Panc1 (cell line): Measurements from ENCODE around the gene GALNTL6. TPM values are rescaled to one million over a fixed set of nuclear protein-coding genes. Genes with fewer than 3 reads are reported as not detected.

Source experiments
- ATAC-seq: fragments of 200-7000 bp; cut with Tn5 transposase; 2 replicates; pipeline ENCODE4 v1.9.1; 2020; ENCODE audit warnings: mild to moderate bottlenecking, moderate library complexity
- BruUV-seq: library from RNA; stranded (reverse); fragments of 400-500 nt; replicated peaks from 2 replicates; lab custom pipeline; 2021; lab: Mats Ljungman, UMichigan
- CTCF ChIA-PET: fragments of 300-600 bp; sonication (Branson Sonifier 250); formaldehyde crosslinking; loops from one replicate; lab custom pipeline; 2022; ENCODE audit warnings: antibody characterized with exemption; lab: Charles Lee
- POLR2A ChIA-PET: fragments of 300-600 bp; sonication (Branson Sonifier 250); formaldehyde crosslinking; loops from one replicate; lab custom pipeline; 2022; ENCODE audit warnings: antibody characterized with exemption; lab: Charles Lee
- DNase-seq: peaks from one replicate; pipeline ENCODE4 v3.0.0-alpha.2; 2010; ENCODE audit warnings: low read depth, low spot score
- H3K27ac ChIP-seq: 2 replicates; pipeline ENCODE4 v1.5.1; 2011; ENCODE audit warnings: mild to moderate bottlenecking, low read length, inconsistent platforms
- H3K27me3 ChIP-seq: fragments of 200-500 bp; sonication (Bioruptor generic); 2 replicates; pipeline ENCODE4 v1.6.0; 2014; ENCODE audit warnings: low read length, inconsistent platforms; ENCODE audit not compliant: control insufficient read depth, insufficient read depth
- H3K36me3 ChIP-seq: fragments of 200-500 bp; sonication (Bioruptor generic); 2 replicates; pipeline ENCODE4 v1.5.1; 2014; ENCODE audit warnings: inconsistent platforms, mild to moderate bottlenecking, low read length, moderate library complexity; ENCODE audit not compliant: control insufficient read depth, insufficient read depth
- H3K4me1 ChIP-seq: 2 replicates; pipeline ENCODE4 v1.5.1; 2011; ENCODE audit warnings: inconsistent platforms, mild to moderate bottlenecking, low read length, moderate library complexity; ENCODE audit not compliant: control insufficient read depth, insufficient read depth
- H3K4me3 ChIP-seq, 2 experiments: 2 replicates each; pipeline ENCODE4 v1.5.1; 2011 to 2012; ENCODE audit warnings: low read depth in 2 of 2, low read length in 2 of 2, mild to moderate bottlenecking in 2 of 2, inconsistent platforms in 1 of 2, moderate library complexity in 1 of 2
- H3K9me3 ChIP-seq: fragments of 200-500 bp; sonication (Bioruptor generic); 2 replicates; pipeline ENCODE4 v1.5.1; 2014; ENCODE audit warnings: low read depth, mild to moderate bottlenecking, inconsistent platforms, low read length, moderate library complexity; ENCODE audit not compliant: control insufficient read depth, insufficient read depth
- POLR2AphosphoS5 ChIP-seq: IDR thresholded peaks from 2 replicates; pipeline ENCODE4 v1.6.1; 2012; ENCODE audit warnings: mild to moderate bottlenecking, low read depth, low read length, moderate library complexity
- SIN3A ChIP-seq: IDR thresholded peaks from 2 replicates; pipeline ENCODE4 v1.6.1; 2012; ENCODE audit warnings: low read depth, mild to moderate bottlenecking, low read length, moderate library complexity, borderline replicate concordance; ENCODE audit not compliant: insufficient read depth
- TCF7L2 ChIP-seq: IDR thresholded peaks from 2 replicates; pipeline ENCODE4 v1.6.1; 2011; ENCODE audit warnings: mild to moderate bottlenecking, low read depth, low read length, inconsistent platforms
- in situ Hi-C: cut with HindIII; loops from 2 replicates; pipeline ENCODE4 v1.10.0; 2016; ENCODE audit warnings: low sequenced_read_pairs, low pct_unique_long_range_greater_than_20kb
- intact Hi-C: fragments of 100-400 bp; cut with micrococcal nuclease; formaldehyde crosslinking; loops from one replicate; pipeline ENCODE4 v1.10.0; 2022; ENCODE audit not compliant: unreplicated experiment
- total RNA-seq: library from RNA; stranded (reverse); gene quantifications from one replicate; pipeline ENCODE4 v1.2.1, GENCODE V29; 2021; ENCODE audit not compliant: unreplicated experiment
- TF ChIP-seq, protein P1 (sequence below), 2 experiments: IDR thresholded peaks; 2 replicates each; pipeline ENCODE4 v1.6.1; 2011 to 2012; ENCODE audit warnings: low read depth in 2 of 2, control low read depth in 1 of 2, low read length in 1 of 2, mild to moderate bottlenecking in 1 of 2, moderate library complexity in 1 of 2; ENCODE audit not compliant: insufficient read depth in 1 of 2
- TF ChIP-seq, protein P2 (sequence below): fragments of 450-650 bp; IDR thresholded peaks from 2 replicates; pipeline ENCODE4 v1.5.1; 2017; ENCODE audit warnings: mild to moderate bottlenecking

GALNTL6 gene
- total RNA-seq, 1 experiment from 2014 or later = not detected

DNA sequence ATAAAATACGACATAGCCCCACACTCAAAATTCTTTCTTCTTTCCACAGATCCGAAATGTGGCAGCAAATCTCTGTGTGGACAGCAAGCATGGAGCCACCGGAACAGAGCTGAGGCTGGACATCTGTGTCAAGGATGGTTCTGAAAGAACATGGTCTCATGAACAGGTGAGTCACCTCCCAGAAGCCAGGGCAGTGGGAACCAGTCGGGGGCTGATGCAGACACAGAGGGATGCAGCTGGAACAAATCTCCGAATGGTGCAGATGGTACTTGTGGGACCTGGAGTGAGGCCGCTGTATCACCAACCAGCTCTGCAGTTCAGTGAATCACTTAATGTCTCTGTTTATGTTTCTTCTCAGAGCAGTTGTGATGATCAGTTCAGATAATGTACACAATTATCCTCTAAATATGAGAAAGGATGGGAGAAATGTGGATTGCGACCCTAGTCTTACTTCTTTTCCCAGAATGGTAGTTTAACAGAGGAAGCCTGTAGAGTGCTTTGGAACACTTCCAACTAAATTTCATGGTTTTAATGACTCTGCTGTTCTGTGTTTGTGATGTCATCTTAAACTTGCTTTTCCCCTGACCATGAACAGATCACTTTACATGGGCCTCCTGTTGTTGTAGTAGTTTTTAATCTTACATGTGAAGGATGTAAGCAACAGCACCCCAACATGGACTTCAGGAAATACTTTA is 1196.1 kb downstream of the GALNTL6 start:
- no peak overlapping the region for H3K4me3 ChIP-seq
- ChIA-PET POLR2A (no interaction called here), CTCF (no interaction called here)
- H3K4me1 ChIP-seq = peaks cover 7% of the 10 kb centered on the region
- no peaks in the 10 kb centered on the region for H3K36me3 ChIP-seq
- BruUV-seq = no TSS peak
- no peak overlapping the region for H3K27ac ChIP-seq
- in situ Hi-C loops = no loop called here
- intact Hi-C loops = no loop called here
- DNase-seq = no peak
- no peaks in the 10 kb centered on the region for H3K9me3 ChIP-seq
- TF ChIP-seq, protein P1, sequence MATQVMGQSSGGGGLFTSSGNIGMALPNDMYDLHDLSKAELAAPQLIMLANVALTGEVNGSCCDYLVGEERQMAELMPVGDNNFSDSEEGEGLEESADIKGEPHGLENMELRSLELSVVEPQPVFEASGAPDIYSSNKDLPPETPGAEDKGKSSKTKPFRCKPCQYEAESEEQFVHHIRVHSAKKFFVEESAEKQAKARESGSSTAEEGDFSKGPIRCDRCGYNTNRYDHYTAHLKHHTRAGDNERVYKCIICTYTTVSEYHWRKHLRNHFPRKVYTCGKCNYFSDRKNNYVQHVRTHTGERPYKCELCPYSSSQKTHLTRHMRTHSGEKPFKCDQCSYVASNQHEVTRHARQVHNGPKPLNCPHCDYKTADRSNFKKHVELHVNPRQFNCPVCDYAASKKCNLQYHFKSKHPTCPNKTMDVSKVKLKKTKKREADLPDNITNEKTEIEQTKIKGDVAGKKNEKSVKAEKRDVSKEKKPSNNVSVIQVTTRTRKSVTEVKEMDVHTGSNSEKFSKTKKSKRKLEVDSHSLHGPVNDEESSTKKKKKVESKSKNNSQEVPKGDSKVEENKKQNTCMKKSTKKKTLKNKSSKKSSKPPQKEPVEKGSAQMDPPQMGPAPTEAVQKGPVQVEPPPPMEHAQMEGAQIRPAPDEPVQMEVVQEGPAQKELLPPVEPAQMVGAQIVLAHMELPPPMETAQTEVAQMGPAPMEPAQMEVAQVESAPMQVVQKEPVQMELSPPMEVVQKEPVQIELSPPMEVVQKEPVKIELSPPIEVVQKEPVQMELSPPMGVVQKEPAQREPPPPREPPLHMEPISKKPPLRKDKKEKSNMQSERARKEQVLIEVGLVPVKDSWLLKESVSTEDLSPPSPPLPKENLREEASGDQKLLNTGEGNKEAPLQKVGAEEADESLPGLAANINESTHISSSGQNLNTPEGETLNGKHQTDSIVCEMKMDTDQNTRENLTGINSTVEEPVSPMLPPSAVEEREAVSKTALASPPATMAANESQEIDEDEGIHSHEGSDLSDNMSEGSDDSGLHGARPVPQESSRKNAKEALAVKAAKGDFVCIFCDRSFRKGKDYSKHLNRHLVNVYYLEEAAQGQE (IDR thresholded peaks at IDR 0.05; ENCODE audit: insufficient read depth in 1 of 2, low read depth in 2 of 2, low read length in 1 of 2) = no peak
- TF ChIP-seq, protein P2, sequence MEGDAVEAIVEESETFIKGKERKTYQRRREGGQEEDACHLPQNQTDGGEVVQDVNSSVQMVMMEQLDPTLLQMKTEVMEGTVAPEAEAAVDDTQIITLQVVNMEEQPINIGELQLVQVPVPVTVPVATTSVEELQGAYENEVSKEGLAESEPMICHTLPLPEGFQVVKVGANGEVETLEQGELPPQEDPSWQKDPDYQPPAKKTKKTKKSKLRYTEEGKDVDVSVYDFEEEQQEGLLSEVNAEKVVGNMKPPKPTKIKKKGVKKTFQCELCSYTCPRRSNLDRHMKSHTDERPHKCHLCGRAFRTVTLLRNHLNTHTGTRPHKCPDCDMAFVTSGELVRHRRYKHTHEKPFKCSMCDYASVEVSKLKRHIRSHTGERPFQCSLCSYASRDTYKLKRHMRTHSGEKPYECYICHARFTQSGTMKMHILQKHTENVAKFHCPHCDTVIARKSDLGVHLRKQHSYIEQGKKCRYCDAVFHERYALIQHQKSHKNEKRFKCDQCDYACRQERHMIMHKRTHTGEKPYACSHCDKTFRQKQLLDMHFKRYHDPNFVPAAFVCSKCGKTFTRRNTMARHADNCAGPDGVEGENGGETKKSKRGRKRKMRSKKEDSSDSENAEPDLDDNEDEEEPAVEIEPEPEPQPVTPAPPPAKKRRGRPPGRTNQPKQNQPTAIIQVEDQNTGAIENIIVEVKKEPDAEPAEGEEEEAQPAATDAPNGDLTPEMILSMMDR = no peak
- TF ChIP-seq SIN3A (no peak), TCF7L2 (no peak), POLR2AphosphoS5 (no peak)
- no peak for ATAC-seq
- H3K27me3 ChIP-seq = no peaks in the 10 kb centered on the region

DNA sequence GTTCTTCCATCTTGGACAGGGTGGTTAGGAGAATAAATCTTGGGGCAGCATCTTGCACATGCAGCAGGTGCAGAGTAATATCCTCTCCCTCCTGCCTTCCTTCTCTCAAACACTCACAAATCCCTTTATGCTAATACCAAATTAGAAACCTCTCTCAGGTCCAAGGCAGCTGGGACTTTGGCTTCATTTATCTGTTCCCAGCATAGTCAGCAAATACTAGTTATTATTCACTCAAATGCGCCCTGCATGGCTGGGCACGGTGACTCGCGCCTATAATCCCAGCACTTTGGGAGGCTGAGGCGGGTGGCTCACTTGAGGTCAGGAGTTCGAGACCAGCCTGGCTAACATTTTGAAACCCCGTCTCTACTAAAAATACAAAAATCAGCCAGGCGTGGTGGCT is 1199.4 kb downstream of the GALNTL6 start:
- H3K27ac ChIP-seq = no peak overlapping the region
- intact Hi-C loops = loop anchor here (2.0 to 10.0 kb wide), 2 partner anchors 292 to 404 kb away; no protein-coding TSS in a partner anchor
- POLR2A ChIA-PET = no interaction called here

More for the DNA sequence above, 1199.4 kb downstream of the GALNTL6 start:
- BruUV-seq = no TSS peak
- CTCF ChIA-PET = interaction anchor here (0.7 to 1.7 kb wide), 4 partner anchors 245 to 348 kb away, joined by 3 to 9 read pairs (median 5); no protein-coding TSS in a partner anchor
- no peak for TF ChIP-seq SIN3A
- TF ChIP-seq, protein P1 (IDR thresholded peaks at IDR 0.05; ENCODE audit: insufficient read depth in 1 of 2, low read depth in 2 of 2, low read length in 1 of 2) = no peak
- TF ChIP-seq, protein P2 = no peak
- TF ChIP-seq TCF7L2 = no peak
- no peak for TF ChIP-seq POLR2AphosphoS5
- no peaks in the 10 kb centered on the region for H3K27me3 ChIP-seq
- in situ Hi-C loops = no loop called here
- DNase-seq = no peak
- H3K36me3 ChIP-seq = no peaks in the 10 kb centered on the region
- no peak for ATAC-seq
- no peaks in the 10 kb centered on the region for H3K9me3 ChIP-seq
- peaks cover 15% of the 10 kb centered on the region for H3K4me1 ChIP-seq
- no peak overlapping the region for H3K4me3 ChIP-seq
